HS-5 (cell line): Measurements from ENCODE around the gene TTBK2.
"Not testable (repeated sequence)": the region's sequence is repeated elsewhere in the genome, so short reads cannot be mapped to it uniquely, and the experiment has no call there.

Experiments
- DNase-seq: peaks from one replicate; pipeline ENCODE4 v3.0.0-alpha.2; 2012; ENCODE audit warnings: low read depth

Gene TTBK2

DNA sequence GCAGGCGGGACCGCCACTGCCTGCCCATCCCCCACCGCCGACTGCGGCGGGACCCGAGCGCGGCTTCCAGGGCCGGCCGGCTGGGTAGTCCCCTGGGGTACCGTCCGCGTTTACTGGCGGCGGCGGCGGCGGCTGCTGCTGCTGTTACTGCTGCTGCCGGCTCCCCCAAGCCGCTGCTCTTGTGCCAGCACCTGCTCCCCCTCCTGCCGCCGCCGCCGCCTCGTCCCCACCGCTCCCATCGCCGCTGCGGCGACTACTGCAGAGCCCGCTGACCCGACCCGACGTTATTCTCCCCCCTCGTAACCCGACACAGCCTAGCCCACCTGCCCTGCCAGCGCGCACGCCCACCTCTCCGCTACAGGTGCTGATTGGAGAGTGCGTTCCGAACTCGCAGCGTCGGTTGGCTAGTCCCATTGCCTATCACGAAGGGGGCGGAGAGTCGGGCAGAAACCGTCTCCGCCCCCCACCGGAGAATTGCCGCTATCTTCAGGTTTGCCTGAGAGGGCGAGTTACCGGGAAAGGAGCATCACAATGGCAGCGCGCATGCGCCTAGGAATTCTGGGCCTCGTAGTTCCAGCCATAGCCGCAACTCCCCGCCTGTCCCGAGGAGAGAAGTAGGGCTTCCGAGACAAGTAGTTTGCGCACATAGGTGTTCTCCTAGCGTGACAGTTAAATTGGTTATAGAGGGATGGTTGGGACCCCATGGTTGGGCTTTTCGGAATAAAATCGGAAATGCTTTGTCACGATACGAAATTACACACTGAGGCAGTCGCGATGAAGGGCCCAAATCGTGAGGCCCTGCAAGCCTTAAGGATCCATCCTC lies at the start of gene TTBK2:
Gene TTBK2 (minus strand): TSS at position 260 of the 823 bp plus-strand sequence. CDS start 42,161 bp downstream, outside the sequence.
- DNase-seq = peak; percentile 96

DNA sequence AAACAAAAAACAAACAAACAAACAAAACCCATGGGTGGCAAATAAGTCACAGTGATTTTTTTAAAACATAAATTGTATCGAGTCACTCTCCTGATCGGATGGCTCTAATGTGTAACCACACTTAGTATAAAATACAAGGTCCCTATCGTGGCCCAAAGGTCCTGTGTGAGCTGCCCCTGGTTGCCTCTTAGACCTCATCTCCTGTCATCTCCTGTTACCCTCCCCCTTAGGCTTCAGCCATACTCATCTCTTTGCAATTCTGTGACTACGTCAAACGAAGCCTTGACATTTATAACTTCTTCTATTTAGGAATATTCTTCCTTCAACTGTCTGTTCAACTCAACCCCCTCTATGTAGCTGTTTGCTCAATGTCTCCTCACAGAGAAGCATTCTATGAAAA lies 43.9 kb upstream of the TTBK2 start:
- DNase-seq = no peak

DNA sequence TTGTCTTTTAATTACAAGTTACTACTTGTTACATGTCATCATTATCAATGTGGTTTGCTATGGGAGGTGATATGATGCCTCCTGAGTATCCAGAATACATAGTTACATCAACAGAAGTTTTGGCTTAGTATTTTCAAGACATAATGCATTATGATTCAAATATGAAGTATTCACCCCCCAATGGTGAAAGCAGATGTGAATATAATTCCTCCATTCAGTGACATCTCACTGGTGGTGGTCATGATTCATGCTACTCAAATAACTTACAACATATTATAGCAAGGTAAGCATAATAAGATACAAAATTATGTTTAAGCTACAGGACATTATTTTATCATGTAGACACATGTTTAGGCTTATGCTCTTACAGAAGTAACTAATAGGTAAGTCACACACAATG lies 34.9 kb upstream of the TTBK2 start:
- DNase-seq = peak; percentile 77

DNA sequence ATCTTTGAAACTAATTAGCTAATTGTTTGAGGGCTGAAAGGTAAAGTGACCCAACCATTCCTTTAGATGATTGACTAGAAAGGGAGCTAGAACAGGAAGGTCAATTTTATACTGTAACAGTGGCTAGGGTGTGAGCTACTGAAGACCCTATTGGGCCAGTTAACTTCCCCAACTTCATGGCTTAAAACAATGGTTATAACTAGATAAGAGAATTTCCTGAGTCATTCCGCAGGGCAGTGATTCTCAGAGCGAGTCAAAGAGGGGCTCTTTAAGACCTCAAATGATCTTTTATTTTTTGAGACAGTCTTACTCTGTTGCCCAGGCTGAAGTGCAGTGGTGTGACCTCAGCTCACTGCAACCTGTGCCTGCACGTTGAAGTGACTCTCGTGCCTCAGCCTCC lies 33.7 kb upstream of the TTBK2 start:
- no peak for DNase-seq

DNA sequence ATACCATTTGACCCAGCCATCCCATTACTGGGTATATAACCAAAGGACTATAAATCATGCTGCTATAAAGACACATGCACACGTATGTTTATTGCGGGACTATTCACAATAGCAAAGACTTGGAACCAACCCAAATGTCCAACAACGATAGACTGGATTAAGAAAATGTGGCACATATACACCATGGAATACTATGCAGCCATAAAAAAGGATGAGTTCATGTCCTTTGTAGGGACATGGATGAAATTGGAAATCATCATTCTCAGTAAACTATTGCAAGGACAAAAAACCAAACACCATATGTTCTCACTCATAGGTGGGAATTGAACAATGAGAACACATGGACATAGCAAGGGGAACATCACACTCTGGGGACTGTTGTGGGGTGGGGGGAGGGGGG lies 28.3 kb upstream of the TTBK2 start:
- not testable (repeated sequence) for DNase-seq

DNA sequence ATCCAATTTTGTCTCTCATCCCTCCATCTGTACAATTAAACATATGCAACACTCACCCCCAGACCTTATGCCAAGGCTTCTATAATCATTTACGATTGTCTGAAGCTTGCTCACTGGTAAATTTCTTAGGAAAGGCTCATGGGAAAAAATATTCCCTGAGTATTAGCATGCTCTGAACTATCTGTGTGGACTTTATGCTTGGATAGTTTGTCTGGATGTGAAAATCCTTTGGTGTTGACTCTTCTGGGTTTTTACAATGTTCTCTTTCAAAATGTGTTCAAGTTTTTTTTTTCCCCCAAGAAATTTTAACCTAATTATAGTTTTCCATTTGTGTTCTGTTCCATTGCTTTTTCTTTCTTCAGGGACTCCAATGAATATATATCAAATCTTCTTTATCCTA lies 19.9 kb upstream of the TTBK2 start:
- DNase-seq = no peak

DNA sequence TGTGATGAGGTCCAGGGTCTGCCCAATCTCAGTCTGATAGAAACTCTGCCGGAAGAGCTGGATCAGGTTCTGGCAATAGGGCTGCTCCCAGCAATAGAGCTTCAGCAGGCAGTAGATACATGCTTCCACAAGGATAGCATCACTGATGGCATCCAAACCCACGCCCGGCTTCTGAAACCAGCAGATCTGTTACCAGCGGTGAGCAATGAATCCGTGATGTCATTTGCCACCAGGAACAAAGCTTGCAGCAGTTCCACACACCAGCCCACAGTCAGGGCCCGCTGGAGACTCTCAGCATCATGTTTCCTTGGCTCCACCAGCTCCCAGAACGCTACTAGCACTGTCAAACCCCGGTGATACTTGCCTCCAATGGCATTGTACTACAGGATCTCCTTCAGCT lies 19.3 kb upstream of the TTBK2 start:
- DNase-seq = no peak

DNA sequence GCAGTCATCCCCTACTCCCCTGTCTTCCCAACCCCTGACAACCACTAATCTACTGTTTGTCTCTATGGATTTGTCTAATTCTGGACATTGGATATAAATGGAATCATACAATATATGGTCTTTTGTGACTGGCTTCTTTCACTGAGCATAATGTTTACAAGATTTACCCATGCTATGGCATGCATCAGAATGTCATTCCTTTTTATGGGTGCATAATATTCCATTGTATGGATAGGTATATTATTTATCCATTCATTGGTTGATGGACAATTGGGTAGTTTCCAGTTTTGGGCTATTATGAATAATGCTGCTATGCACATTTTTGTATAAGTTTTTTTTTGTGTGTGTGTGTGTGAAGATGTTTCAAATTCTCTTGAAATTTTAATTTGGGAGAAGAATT lies 16.6 kb upstream of the TTBK2 start:
- no peak for DNase-seq

DNA sequence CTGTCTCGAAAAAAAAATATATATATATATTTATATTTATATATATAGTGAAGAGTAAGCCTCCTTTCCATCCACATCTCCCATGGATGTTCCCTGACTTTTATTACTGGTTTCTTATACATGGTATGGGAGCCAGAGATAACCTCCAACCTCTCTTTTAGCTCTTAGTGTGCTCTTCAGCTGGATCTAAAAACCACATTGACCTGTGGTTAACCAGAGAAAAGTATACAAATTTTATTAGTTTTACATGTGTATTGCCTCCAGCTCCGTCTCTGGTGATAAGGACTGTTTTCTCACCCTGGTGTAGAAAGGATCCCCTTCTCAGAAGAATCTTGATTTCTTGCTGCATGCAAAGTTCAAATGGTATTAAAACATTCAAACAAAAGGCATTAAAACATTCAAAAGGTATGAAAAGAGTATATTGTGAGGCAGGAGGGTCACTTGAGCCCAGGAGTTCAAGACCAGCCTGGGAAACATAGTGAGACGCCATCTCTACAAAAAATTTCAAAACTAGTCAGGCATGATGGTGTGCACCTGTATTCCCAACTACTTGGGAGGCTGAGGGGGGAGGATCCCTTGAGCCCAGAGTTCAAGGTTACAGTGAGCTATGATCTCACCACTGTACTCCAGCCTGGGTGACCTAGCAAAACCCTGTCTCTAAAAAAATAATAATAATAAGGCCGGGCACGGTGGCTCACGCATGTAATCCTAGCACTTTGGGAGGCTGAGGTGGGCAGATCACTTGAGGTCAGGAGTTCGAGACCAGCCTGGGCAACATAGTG lies 13.5 kb upstream of the TTBK2 start:
- DNase-seq = no peak

DNA sequence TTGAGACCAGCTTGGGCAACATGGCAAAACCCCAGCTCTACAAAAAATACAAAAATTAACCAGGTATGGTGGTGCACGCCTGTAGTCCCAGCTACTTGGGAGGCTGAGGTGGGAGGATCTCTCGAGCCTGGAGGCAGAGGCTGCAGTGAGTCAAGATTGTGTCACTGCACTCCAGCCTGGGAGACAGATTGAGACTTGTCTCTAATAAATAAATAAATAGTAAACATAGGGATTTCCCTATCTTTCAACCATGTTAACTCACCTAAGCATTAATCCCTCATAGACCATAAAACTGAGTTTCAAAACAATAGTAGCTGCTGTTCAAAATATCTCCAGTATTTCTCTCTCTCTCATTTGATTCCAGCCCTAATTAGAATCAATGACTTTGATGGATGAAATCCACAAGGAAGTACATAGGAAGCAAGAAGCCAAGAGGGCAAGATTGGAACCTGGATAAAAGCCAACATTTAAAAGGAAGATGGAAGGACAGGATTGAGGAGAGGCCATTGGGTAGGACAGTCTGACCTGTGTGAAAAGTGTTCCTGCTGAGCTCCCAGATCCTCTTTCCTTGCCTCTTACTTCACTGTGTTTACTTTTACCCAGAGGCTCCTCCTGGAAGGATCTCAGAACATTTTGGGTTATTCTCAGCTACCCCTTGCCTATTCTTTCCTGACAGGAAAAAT lies 12.4 kb upstream of the TTBK2 start:
- no peak for DNase-seq

DNA sequence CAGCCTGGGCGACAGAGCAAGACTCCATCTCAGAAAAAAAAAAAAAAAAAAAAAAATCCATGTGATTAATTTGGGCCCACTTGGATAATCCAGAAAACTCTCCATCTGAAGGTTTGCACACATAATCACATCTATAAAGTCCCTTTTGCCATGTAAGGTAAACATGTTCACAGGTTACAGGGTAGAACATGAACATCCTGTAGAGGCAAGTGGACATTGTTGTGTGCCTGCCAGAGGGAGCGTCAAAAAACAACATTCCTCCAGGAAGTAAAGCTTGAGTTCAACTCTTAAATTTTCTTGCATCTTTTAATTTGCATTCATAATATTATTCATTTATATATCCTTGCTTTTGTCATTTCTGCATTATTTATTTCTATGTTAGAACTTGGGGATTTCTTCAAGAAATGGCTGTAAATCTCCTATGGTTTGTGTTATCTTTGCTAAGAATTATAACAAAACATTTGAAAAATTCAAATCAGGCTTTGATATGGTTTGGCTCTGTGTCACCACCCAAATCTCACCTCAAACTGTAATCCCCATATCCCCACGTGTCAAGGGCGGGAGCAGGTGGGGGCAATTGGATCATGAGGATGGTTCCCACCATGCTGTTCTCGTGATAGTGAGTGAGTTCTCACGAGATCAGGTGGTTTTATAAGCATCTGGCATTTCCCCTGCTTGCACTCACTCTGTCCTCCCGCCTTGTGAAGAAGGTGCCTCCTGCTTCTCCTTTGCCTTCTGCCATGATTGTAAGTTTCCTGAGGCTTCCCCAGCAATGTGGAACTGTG lies 11.3 kb upstream of the TTBK2 start:
- DNase-seq = no peak

DNA sequence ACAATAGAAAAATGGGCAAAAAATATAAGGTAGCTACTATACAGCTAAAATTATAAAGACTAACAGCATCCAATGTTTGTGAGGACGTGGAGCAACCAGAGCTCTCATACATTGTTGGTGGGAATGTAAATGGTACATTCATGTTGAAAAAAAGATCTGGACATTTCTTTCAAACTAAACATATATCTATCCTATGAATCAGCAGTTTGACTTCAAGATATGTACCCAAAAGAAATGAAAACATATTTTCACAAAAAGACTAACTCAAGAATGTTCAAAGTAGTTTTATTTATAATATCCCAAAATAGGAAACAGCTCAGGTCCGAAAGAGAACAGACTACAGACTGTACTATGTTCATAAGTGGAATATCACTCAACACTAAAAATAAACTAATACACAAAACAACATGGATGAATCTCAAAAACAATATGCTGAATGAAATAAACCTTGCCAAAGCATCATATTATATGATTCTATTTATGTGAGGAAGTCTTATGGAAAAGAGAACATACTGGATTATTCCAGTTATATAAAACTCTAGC lies 8.8 kb upstream of the TTBK2 start:
- DNase-seq = no peak

DNA sequence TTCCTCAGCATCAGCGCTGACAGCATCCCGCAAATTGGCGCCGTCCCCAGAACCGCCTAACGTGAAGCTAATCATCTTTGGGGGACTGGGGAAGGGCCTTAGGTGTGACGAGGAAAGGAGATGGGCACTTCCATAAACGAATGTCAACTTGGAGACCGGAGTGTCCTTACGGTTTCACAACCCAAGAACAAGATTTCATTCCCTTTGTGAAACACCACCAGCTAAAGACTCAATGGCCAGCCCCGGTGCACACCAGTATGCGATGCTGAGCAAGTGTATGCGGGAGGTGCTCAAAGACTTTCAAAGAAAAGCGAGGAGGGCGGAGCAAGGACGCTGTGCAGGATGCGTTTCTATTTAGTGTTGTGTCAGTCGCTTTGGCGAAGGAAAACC lies 759 bp upstream of the TTBK2 start:
- DNase-seq = no peak

DNA sequence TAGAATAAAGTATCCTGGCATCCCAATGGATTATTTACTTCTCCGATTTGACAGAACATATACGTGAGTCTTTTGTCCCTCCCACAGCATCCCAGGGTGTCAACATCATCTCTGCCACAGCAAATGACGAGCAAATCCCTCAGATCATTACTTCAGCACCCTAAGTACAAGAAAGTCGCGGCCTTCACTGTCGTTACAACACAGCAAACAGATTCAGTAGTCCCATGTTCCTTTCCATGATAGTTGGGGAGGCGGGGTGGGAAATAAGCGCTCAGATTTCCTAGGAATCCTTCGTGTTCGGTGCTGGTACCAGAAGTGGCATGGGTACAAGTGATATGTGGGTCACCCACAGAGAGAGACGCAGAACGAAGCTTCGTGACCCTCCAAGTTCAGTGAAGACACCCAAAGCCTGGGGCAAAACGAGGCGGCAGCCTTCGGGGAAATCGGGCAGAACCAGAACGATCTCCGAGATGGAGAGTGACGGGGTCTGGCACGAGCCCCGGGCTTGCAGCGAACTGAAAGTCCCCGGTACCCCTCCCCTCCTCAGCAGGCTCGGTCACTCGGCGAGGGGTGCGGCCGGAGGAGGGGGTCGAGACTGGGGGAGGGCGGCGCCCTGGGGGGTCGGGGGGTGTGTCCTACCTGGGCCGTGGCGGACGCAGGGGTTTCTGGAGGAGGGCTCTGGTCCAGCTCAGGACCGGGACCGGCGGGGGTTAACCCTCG lies 619 bp downstream of the TTBK2 start:
- DNase-seq = no peak

DNA sequence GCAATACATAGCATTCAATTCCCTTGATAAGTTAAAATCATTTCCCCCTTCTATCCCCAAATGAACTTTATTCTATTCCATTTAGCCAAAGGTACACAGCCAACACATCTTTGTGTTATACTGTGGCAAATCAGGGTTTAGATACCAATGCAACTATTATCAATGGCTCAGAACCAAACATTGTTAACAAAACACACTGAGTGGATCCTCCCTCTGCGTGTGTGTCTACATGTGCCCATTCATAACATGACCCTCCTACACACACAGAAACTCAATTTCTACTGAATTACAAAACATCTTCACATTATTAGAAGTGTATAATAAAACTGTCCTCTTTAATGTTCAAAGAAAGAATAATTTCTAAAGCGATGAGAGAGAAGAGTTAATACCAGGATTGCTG lies 1.3 kb downstream of the TTBK2 start:
- DNase-seq = no peak

DNA sequence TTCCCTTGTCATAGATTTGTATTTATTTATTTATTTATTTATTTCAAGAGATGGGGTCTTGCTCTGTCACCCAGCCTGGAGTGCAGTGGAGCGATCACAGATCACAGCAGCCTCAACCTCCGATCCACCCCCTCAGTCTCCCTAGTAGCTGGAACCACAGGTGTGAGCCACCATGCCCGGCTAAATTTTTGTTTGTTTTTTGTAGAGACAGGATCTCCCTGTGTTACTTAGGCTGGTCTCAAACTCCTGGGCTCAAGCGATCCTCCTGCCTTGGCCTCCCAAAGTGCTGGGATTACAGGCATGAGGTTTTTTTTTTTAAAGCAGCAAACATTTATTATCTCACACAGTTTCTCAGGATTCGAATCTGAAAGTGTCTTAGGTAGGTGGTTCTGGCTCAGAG lies 2.5 kb downstream of the TTBK2 start:
- no peak for DNase-seq

DNA sequence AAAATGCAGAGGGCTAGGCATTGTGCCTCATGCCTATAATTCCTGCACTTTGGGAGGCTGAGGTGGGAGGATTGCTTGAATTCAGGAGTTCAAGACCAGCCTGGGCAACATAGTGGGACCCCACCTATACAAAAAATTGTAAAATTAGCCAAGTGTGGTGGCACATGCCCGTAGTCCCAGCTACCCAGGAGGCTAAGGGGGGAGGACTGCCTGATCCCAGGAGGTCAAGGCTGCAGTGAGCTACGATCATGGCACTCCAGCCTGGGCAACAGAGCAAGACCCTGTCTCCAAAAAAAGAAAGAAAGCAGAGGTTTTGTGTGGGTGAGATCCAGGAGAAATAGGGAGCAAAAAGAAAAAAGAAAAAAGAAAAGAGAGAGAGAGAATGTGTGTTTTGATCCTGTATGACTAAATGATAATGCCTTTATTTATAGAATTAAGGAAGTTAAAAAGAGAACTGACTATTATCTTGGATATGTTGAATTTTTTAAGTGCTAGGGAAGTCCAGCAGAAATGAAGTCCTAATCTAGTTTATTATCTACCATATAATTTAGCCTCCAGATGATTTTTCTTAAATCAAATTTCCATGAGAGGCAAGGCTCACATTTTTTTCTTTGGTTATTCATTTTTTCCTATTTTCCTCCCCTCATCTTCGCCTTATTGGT lies 4.8 kb downstream of the TTBK2 start:
- no peak for DNase-seq

DNA sequence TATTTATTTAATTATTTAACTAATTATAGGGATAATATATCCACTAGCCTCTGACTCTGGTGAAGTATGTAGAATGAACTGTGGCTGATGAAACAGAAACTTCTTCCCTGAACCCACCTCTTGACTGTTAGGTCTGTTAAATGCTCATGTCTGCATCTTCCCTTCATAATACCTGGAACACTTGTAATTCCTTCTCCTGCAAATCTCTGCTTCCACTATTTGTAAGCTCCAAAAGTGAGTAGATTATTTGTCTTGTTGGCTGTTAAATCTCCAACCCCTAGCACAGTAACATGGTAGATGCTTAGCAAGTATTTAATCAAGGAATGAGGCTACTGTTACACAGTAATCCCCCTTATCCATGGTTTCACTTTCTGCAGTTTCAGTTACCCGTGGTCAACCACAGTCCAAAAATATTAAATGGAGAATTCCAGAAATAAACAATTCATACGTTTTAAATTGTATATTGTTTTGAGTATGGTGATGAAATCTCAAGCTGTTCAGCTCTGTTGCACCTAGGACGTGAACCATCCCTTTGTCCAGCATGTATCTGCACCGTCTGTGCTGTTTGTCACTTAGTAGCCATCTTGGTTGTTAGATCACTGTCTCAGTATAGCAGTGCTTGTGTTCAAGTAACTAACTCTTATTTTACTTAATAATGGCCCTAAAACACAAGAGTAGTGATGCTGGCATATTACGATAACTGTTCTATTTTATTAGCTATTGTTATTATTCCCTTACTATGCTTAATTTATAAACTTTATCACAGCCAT lies 5.7 kb downstream of the TTBK2 start:
- DNase-seq = no peak

DNA sequence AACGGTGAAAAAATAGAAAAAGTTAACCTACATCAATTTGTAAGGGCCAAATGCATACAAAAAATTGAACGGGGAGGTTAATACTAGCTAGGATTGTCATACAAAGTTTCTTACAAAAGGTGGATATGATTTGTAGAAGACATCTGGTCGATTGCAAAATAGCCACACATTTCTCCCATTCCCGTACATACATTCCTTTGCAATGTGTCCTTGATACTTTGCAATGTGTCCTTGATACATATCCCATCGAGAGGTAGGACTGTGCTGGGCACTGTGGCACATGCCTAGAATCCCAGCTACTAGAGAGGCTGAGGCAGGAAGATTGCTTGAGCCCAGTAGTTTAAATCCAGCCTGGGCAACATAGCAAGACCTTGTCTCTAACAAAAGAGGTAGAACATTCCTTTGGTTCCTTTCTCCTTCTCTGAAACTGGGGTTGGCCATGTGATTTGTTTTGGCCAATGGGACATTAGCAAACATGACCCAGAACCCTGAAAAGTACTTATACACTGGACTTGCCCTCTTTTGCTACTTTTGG lies 9.5 kb downstream of the TTBK2 start:
- peak; percentile 75 for DNase-seq

DNA sequence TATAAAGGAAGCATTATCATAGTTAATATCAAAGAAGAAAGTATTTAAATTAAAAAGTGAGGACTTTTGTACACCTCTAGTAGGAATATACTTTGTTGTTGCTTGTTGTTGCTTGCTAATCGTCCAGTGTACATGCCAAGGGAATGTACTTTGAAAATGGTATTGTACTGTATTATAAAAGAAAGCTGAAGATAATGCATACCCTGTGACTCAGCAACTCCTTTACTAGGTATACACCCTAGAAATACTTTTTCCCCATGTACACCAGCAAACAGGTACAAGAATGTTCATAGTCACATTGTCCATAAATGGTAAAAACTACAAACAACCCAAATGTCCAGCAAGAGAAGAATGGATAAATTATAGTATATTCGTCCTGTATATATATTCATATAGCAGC lies 12.0 kb downstream of the TTBK2 start:
- no peak for DNase-seq
